HTERT RPE-1 (cell line): ENCODE measurements around the gene ZBTB20.

Experiments used
- in situ Hi-C: fragments of 300-500 bp; cut with MboI; formaldehyde crosslinking; loops from 4 replicates; pipeline ENCODE4 v1.14.3; 2020; ENCODE audit warnings: low sequenced_read_pairs

The ZBTB20 gene

GRCh38 chr3:114874522-114874971, 272.5 kb downstream of the ZBTB20 start:
- in situ Hi-C loops, result no loop called here

- in situ Hi-C loops, result no loop called here
These were observed 273.5 kb downstream of the ZBTB20 start for GRCh38 chr3:114873591-114873990.

DNA sequence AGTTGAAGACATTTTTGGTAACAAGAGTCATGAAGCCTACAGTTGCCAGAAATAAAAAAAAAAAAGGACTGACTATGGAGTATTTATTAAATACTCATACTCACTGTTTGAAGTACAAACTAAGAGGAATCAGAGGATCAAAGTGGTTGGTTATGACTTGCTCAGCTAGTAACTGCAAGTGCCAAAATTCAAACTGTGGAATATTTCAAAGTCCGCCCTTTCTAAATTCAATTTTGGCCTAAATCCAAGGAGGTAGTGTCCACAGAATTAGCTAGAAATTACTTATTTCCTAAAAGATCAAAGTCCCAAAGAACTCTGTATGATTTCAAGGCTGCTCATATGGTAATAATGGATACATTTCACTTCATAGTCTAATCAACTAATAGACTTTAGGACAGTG, 274.5 kb downstream of the ZBTB20 start:
- in situ Hi-C loops, result no loop called here

DNA sequence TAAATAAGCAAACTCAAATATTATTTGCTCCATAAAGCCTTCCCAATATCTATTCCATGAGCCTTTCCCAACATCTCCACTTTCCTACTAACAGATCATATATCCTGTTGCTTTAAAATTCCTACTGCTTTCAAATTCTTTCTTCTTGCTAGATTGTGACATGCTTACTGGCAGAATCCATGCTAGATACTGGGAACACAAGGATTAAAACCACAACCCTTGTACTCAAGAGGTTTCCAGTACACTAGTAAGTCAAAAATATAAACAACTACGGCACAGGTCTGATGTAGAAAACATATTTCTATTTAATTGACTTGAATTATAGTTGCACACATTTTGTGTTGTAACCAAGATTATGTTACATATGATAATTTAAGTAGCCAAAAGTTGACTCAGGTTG, 275.0 kb downstream of the ZBTB20 start:
- in situ Hi-C loops, result no loop called here

DNA sequence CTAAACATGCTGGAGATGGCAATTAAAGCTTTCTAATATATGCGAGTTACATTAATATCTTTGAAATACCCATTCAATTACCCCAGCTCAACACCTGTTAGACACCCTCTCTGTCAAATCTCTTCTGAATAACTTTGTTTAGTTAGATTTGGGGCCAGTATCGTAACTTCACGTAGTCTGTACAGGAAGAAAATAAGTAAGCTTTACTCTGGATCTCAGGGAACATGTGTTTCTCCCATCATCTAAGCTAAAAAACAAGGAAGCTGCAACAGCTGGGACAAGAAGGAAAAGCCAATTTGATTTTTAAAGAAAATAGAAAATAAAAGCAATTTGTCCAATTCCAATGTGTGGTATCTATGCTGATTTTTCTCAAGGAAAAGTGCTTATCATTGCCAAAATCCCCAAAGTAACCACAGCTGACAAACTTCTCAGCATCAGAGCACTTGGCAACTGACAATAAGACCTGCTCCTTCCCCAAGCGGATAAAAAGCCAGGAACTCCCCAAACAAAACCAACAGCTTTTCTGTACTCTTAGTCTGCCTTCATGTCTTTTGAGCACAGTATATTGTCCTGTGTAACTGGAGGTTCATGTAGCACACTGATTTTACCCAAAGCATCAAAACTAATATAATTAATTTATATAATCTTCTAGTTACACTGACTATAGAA, 279.1 kb downstream of the ZBTB20 start:
- in situ Hi-C loops, result no loop called here

DNA sequence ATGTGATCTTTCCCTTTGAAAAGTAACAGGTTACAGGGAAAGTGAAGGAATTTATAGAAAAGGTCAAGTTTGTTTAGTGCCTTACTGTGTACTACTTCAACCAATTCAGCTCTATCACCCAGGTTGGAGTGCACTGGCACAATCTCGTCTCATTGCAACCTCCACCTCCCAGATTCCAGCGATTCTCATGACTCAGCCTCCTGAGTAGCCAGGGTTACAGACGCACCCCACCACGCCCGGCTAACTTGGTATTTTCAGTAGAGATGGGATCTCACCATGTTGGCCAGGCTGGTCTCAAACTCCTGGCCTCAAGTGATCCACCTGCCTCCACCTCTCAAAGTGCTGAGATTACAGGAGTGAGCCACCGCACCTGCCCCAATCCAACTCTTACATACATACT, 279.7 kb downstream of the ZBTB20 start:
- in situ Hi-C loops, result no loop called here

GRCh38 chr3:114866430-114866829, 280.7 kb downstream of the ZBTB20 start:
- in situ Hi-C loops, result no loop called here

DNA sequence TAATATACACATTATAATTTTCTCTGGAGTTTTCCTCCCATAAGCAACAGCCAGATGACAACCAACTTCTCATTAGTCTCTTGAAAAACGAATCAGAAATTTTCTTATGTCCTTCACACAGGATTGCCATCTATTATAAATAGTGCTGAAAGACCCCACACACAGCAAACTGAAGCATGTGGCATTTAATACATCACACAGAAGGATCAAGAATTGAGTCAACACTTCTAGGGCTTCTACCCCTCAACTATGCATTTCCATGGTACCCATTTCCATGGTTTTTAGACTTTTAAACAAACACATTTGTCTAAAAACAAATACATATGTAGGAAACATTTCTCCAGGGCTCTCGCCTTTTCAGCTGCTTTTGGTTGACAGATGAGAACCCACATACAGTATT, 282.1 kb downstream of the ZBTB20 start:
- in situ Hi-C loops, result no loop called here

DNA sequence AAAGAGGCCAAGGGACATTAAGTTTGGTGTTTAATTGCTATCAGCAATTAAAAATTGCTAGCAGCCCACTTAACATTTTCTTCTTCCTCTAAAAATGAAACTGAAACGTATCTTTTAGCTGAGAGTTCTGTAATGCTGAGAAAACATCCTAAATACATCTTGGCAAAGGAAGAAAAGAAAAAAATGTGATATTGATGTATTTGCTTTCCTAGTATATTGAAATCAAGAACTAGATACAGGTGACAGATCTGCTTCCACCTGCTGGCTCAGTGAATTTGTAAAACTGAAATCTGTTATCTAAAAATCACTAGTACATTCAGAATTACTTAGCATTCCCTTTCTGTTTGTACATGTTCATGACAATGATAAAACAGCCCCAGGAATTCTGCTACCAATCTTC, 283.2 kb downstream of the ZBTB20 start:
- in situ Hi-C loops, result no loop called here

DNA sequence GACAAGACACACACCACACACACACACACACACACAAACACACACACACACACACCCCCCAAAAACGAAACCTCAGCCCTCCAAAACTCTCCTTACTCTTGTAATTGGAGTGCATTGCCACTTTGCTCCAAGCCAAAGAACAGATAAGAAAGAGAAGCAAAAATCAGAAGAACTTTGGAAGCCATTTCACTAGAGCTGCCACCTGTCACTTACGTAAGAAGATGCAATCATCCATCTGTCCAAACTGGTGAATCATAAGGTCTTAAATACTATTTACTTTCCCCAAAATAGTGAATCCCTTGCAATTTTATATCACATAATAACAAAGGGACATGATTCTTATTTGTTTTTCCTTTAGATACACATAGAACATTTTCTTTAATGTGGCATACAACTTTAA, 285.4 kb downstream of the ZBTB20 start:
- in situ Hi-C loops, result no loop called here

DNA sequence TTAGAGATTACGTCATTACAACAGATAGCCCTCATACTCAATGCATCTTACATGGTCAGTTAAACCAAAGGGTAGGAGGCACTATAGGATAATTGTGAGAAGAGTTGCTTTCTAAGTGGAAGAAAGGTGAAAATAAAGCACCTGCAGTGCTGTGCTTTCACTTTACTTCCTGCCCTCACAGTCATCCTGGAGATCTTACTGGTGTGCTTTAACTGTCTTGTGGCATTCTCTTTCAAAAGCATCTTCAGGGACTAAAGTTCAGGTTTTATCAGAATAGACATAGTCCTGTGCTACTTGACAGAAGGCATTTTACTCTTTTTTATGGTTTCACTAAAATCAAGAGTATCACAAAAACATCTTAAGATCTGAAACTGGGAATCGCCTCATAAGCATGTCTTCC, 286.6 kb downstream of the ZBTB20 start:
- in situ Hi-C loops, result no loop called here

- in situ Hi-C loops, result no loop called here
These were observed 288.8 kb downstream of the ZBTB20 start for GRCh38 chr3:114858329-114858728.

DNA sequence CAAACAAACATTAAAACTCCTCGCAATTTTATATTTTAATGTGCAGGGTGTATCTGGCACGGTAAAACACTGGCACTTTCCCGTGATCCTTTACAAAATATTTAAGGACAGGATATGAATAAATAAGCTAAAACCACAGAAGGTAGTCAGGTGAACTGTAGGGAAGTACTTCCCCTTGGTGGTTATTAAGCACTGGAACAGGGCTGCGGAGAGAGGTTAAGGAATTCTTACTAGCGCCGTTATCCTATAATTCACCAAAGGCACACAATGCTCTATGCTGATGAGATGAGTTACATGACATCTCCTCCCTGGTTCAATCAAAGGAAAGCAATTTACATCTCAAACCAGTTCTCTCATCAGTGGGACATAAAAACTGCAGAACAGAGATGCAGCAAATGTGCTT, 289.8 kb downstream of the ZBTB20 start:
- in situ Hi-C loops, result no loop called here

- in situ Hi-C loops, result no loop called here
These were observed 290.3 kb downstream of the ZBTB20 start for GRCh38 chr3:114856835-114857234.

GRCh38 chr3:114855839-114856238, 291.2 kb downstream of the ZBTB20 start:
- in situ Hi-C loops, result no loop called here

DNA sequence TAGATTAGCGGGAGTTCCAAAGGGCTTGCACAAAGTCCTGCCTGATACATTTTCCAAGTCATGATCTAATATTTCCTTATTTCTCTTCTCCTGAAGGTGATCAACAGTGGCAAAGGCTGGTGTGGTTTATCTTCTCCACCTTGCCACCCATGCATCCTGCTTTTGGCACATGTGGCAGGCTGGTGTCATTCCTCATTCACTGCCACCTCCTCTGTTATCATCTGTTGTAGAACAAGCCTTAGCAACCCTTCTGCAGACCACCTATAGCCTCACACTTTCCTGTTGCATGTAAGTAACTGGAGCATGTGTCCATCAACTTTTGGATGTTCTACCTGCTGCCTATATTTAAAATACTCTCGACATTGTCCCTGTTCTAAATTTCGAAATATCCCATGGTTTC, 294.1 kb downstream of the ZBTB20 start:
- in situ Hi-C loops, result no loop called here

DNA sequence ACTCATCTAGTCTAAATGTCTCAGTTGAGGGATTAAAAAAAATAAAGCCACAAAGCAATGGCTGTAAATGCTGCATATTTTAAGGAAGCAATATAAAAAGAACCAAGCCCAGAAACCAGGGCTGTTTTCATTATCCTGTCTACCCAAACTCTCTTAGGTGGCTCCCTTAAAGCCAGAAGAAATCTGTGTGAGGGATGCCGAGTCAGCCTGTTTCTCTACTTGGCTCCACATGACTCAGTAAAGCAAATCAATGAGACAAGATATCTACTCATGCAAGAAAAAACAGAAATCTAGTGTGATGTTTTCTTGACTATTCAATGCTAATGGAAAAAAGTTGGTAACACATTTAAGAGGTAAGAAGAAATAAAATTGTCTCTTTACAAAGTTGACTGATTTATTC, 296.2 kb downstream of the ZBTB20 start:
- in situ Hi-C loops, result no loop called here

DNA sequence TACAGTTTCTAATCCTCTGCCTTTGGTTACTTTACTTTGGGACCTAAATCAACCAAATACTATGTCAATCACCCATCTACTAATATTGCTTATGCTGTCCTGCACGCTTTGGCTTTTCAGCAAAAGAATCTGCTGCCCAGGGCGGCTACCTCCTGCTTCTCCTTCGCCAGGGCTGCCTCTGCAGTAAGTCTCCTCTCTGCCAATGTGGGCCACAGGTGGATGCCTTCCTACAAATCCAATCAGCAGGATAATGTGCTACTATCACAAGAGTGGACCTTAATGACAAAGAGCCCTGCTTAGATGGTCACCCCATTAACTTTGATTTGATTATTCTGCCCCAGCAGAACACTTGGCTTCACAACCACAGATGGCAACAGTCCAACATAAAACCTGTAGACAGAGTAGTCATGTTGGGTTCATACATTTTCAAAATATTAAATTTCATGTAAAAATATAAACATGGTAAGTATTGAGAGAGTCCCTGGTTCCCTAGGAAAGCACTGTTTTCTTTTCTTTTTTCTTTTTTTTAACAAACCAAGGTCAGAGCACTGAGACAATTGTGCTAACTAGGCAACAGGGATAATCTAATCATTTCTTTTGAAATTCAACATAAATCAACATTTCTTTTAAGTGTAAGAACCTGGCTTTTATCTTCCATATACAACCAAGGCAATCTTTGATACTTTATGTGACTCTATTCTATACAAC, 298.3 kb downstream of the ZBTB20 start:
- in situ Hi-C loops, result no loop called here

- in situ Hi-C loops, result no loop called here
These were observed 299.0 kb downstream of the ZBTB20 start for GRCh38 chr3:114848082-114848481.

DNA sequence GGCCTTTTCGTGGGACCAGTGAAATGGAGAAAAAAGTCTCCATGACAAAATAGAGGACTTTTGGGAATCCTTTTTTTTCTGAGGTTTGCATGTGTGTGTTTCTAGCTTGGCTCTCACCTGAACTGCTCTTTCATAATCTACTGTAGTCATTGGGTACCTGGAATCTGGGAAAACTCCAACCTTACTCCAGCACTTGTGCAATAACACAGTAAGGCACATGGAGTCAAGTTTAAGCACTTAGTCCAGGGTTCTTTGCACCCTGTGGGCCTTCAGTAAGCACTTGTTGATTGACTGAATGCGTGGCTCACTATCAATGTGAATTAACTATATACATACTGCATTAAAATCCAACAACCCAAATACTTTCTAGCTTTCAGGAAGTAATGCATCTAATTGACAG, 299.5 kb downstream of the ZBTB20 start:
- in situ Hi-C loops, result no loop called here

- in situ Hi-C loops, result no loop called here
These were observed 300.3 kb downstream of the ZBTB20 start for GRCh38 chr3:114846779-114847178.

- in situ Hi-C loops, result no loop called here
These were observed 300.8 kb downstream of the ZBTB20 start for GRCh38 chr3:114846252-114846651.

DNA sequence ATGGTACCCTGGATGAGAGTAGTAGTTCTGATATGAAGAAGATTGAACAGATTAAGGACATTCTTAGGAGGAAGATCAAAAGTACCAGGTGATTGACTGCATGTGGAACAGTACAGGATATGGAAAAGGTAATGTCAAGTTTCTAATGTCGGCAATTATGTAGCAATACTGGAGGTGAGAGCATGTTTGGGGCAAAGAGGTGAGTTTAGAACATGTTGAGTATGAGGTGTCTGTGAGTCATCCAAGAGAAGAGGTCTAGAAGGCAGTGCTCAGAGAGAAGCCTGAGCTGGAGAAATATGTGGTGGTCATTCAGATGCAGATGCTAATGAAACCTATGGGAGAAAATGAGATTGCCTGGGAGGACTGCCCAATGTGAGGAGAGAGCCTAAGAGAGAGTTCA, 305.6 kb downstream of the ZBTB20 start:
- in situ Hi-C loops, result no loop called here
